ENCODE results near the gene TRAPPC3.

TRAPPC3 gene

DNA sequence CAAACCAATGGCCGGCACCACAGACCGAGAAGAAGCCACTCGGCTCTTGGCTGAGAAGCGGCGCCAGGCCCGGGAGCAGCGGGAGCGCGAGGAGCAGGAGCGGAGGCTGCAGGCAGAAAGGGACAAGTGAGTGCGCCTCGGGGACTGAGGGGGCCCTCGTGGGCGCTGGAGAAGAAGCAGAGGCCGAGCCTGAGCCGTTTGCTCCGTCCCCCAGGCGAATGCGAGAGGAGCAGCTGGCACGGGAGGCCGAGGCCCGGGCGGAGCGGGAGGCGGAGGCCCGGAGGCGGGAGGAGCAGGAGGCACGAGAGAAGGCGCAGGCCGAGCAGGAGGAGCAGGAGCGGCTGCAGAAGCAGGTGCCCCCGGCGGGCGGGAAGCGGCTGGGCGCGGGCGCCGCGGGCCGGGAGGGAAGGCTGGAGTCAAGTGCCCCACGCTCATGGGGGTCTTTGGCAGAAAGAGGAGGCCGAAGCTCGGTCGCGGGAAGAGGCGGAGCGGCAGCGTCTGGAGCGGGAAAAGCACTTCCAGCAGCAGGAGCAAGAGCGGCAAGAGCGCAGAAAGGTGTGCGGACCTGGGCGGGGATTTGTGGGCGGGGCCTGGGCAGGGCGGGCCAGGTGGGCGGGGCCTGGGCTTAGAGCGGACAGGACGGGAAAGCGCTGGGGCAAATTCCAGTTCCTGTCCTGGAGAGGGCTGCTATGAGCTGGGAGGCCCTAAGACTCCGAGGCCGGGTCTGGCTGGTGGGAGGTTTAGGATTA is 29.4 kb upstream of the TRAPPC3 start:
- no peak for TF ChIP-seq EZH2phosphoT487 (conservative IDR thresholded peaks at IDR 0.05; ENCODE audit: low read length)
- no peak for TF ChIP-seq CTCF (IDR thresholded peaks at IDR 0.05; ENCODE audit: insufficient read depth, low read length, poor library complexity, severe bottlenecking)
- Histone ChIP-seq H4K20me1 (ENCODE audit: low read depth, low read length) (no peaks in the 10 kb centered on the region), H3K27ac (ENCODE audit: low read depth, low read length) (no peak overlapping the region), H2AFZ (ENCODE audit: low read depth, low read length, severe bottlenecking) (no peak overlapping the region), H3K27me3 (ENCODE audit: low read length) (no peaks in the 10 kb centered on the region), H3K4me2 (ENCODE audit: low read depth, low read length, poor library complexity, severe bottlenecking) (no peak overlapping the region), H3K4me3 (ENCODE audit: insufficient read depth, low read length, poor library complexity, severe bottlenecking) (no peak overlapping the region), H3K9me2 (replicated peaks; ENCODE audit: insufficient read depth, low read length) (no peaks in the 10 kb centered on the region), H3K9ac (ENCODE audit: low read length) (no peak overlapping the region), H3F3A (ENCODE audit: insufficient read depth) (no peaks in the 10 kb centered on the region), H3K79me2 (ENCODE audit: insufficient read depth, low read length) (no peaks in the 10 kb centered on the region), H3K9me3 (ENCODE audit: insufficient read depth, low read length) (no peaks in the 10 kb centered on the region), H3K36me3 (ENCODE audit: low read length) (no peaks in the 10 kb centered on the region)

GRCh38 chr1:36177589-36178431 is 28.5 kb upstream of the TRAPPC3 start:
- Histone ChIP-seq H3K9me3 (ENCODE audit: insufficient read depth, low read length) (no peaks in the 10 kb centered on the region), H4K20me1 (ENCODE audit: low read depth, low read length) (no peaks in the 10 kb centered on the region), H2AFZ (ENCODE audit: low read depth, low read length, severe bottlenecking) (no peak overlapping the region), H3K27ac (ENCODE audit: low read depth, low read length) (no peak overlapping the region), H3K9ac (ENCODE audit: low read length) (no peak overlapping the region), H3K27me3 (ENCODE audit: low read length) (no peaks in the 10 kb centered on the region), H3K9me2 (replicated peaks; ENCODE audit: insufficient read depth, low read length) (no peaks in the 10 kb centered on the region), H3K4me3 (ENCODE audit: insufficient read depth, low read length, poor library complexity, severe bottlenecking) (no peak overlapping the region), H3K4me2 (ENCODE audit: low read depth, low read length, poor library complexity, severe bottlenecking) (no peak overlapping the region), H3K79me2 (ENCODE audit: insufficient read depth, low read length) (no peaks in the 10 kb centered on the region), H3K36me3 (ENCODE audit: low read length) (no peaks in the 10 kb centered on the region), H3F3A (ENCODE audit: insufficient read depth) (no peaks in the 10 kb centered on the region)
- TF ChIP-seq EZH2phosphoT487 (conservative IDR thresholded peaks at IDR 0.05; ENCODE audit: low read length) (no peak), CTCF (IDR thresholded peaks at IDR 0.05; ENCODE audit: insufficient read depth, low read length, poor library complexity, severe bottlenecking) (no peak)

DNA sequence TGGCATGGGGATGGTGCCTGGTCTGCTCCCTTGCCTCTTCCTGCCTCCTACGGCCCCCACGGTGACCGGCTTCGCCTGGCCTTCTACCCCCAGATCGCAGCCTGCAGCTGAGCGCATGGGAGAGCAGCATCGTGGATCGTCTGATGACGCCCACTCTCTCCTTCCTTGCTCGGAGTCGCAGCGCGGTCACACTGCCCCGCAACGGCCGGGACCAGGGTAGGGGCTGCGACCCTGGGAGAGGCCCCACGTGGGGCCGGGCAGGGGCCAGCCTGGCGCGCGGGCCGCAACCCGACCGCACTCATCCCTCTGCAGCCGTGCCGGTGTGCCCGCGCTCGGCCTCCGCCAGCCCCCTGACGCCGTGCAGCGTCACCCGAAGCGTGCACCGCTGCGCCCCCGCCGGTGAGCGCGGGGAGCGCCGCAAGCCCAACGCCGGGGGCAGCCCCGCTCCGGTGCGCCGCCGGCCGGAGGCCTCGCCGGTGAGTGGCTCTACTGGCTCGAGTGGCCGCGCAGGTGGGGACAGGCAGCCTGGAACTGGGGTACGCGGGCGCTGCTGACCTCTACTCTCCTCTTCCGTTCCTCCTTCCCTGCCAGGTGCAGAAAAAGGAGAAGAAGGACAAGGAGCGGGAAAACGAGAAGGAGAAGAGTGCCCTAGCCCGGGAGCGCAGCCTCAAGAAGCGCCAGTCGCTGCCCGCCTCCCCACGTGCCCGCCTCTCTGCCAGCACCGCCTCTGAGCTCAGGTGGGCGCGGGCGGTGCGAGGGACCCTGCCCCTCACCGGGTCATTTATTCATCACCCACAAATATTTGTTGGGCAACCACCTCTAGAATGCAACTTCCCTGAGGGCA is 27.0 kb upstream of the TRAPPC3 start:
- Histone ChIP-seq H3F3A (ENCODE audit: insufficient read depth) (no peaks in the 10 kb centered on the region), H3K27me3 (ENCODE audit: low read length) (no peaks in the 10 kb centered on the region), H3K79me2 (ENCODE audit: insufficient read depth, low read length) (no peaks in the 10 kb centered on the region), H3K4me2 (ENCODE audit: low read depth, low read length, poor library complexity, severe bottlenecking) (no peak overlapping the region), H3K9me3 (ENCODE audit: insufficient read depth, low read length) (no peaks in the 10 kb centered on the region), H3K9ac (ENCODE audit: low read length) (no peak overlapping the region), H3K27ac (ENCODE audit: low read depth, low read length) (no peak overlapping the region), H3K9me2 (replicated peaks; ENCODE audit: insufficient read depth, low read length) (no peaks in the 10 kb centered on the region), H4K20me1 (ENCODE audit: low read depth, low read length) (no peaks in the 10 kb centered on the region), H3K36me3 (ENCODE audit: low read length) (no peaks in the 10 kb centered on the region), H2AFZ (ENCODE audit: low read depth, low read length, severe bottlenecking) (no peak overlapping the region), H3K4me3 (ENCODE audit: insufficient read depth, low read length, poor library complexity, severe bottlenecking) (no peak overlapping the region)
- TF ChIP-seq CTCF (IDR thresholded peaks at IDR 0.05; ENCODE audit: insufficient read depth, low read length, poor library complexity, severe bottlenecking) (no peak), EZH2phosphoT487 (conservative IDR thresholded peaks at IDR 0.05; ENCODE audit: low read length) (no peak)

Data from SU-DHL-6 (cell line).